PC-3 (cell line): ENCODE data around the gene FTO.

Source experiments
- EZH2phosphoT487 ChIP-seq: fragments of 300-600 bp; sonication (generic); IDR thresholded peaks from 2 replicates; pipeline ENCODE4 v1.6.1; 2018; ENCODE audit warnings: mild to moderate bottlenecking, antibody characterized with exemption, low read length, borderline replicate concordance
- TF ChIP-seq, protein P1 (sequence below): fragments of 300-600 bp; sonication (generic); conservative IDR thresholded peaks from 2 replicates; pipeline ENCODE4 v1.5.1; 2017; ENCODE audit warnings: antibody characterized with exemption, low read depth, mild to moderate bottlenecking, low read length

DNA sequence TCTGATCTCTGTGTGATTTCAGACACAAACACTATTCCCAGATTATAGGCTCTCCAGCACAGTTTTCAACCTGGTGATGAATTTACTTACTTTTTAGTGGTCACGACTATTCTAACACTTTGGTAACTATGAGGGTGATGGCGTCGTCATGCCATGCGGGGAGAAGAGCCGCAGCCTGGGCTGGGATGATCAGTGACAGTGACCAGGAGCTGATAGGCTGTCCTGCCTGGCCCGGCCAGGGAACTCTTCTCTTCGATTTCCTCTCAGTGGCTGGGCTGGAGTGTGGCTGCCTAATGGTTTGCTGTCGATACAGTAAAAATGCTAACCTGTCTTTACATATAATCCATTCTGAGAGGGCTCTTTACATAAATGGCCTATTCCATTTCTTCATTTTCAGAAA is 469.5 kb downstream of the FTO start:
- TF ChIP-seq, protein P1, sequence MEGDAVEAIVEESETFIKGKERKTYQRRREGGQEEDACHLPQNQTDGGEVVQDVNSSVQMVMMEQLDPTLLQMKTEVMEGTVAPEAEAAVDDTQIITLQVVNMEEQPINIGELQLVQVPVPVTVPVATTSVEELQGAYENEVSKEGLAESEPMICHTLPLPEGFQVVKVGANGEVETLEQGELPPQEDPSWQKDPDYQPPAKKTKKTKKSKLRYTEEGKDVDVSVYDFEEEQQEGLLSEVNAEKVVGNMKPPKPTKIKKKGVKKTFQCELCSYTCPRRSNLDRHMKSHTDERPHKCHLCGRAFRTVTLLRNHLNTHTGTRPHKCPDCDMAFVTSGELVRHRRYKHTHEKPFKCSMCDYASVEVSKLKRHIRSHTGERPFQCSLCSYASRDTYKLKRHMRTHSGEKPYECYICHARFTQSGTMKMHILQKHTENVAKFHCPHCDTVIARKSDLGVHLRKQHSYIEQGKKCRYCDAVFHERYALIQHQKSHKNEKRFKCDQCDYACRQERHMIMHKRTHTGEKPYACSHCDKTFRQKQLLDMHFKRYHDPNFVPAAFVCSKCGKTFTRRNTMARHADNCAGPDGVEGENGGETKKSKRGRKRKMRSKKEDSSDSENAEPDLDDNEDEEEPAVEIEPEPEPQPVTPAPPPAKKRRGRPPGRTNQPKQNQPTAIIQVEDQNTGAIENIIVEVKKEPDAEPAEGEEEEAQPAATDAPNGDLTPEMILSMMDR, result no peak
- no peak for TF ChIP-seq EZH2phosphoT487
